Neural progenitor cell (in vitro differentiated cells): Measurements from ENCODE around the gene SRGAP3. TPM values are rescaled to one million over a fixed set of nuclear protein-coding genes. Genes with fewer than 3 reads are reported as not detected.

Source experiments
- DNase-seq: peaks from one replicate; pipeline ENCODE4 v3.0.0-alpha.2; 2016; ENCODE audit warnings: low spot score
- H2AFZ ChIP-seq: fragments of 200-600 bp; sonication (generic); replicated peaks from 2 replicates; pipeline ENCODE4 v1.6.1; 2016; ENCODE audit warnings: antibody characterized with exemption
- H3F3A ChIP-seq: fragments of 200-600 bp; sonication (generic); 2 replicates; pipeline ENCODE4 v1.6.1; 2016; ENCODE audit warnings: antibody characterized with exemption, low read depth
- H3K27ac ChIP-seq: fragments of 200-600 bp; sonication (generic); 2 replicates; pipeline ENCODE4 v1.5.1; 2016; ENCODE audit warnings: mild to moderate bottlenecking
- H3K27me3 ChIP-seq: fragments of 200-600 bp; sonication (generic); 2 replicates; pipeline ENCODE4 v1.6.1; 2016; ENCODE audit warnings: mild to moderate bottlenecking, moderate library complexity
- H3K36me3 ChIP-seq: fragments of 200-600 bp; sonication (generic); 2 replicates; pipeline ENCODE4 v1.5.1; 2016
- H3K4me1 ChIP-seq: fragments of 200-600 bp; sonication (generic); 2 replicates; pipeline ENCODE4 v1.6.1; 2016; ENCODE audit warnings: mixed run types
- H3K4me2 ChIP-seq: fragments of 200-600 bp; sonication (generic); 2 replicates; pipeline ENCODE4 v1.6.1; 2016
- H3K4me3 ChIP-seq: fragments of 200-600 bp; sonication (generic); 2 replicates; pipeline ENCODE4 v1.5.1; 2016
- H3K79me2 ChIP-seq: fragments of 200-600 bp; sonication (generic); 2 replicates; pipeline ENCODE4 v1.6.1; 2016; ENCODE audit warnings: low read depth
- H3K9ac ChIP-seq: fragments of 200-600 bp; sonication (generic); 2 replicates; pipeline ENCODE4 v1.6.1; 2016
- H3K9me3 ChIP-seq: fragments of 200-600 bp; sonication (generic); 2 replicates; pipeline ENCODE4 v1.5.1; 2016; ENCODE audit warnings: low read depth
- H4K20me1 ChIP-seq: fragments of 200-600 bp; sonication (generic); 2 replicates; pipeline ENCODE4 v1.6.1; 2016; ENCODE audit warnings: low read depth
- H3K27ac Mint-ChIP-seq: 3 replicates; pipeline ENCODE4 v1.8.0; 2021; ENCODE audit warnings: mixed read lengths
- H3K27me3 Mint-ChIP-seq: 2 replicates; pipeline ENCODE4 v1.8.0; 2022; ENCODE audit warnings: low read depth, mild to moderate bottlenecking, inconsistent platforms, moderate library complexity, mixed read lengths; ENCODE audit not compliant: insufficient read depth
- H3K36me3 Mint-ChIP-seq: 3 replicates; pipeline ENCODE4 v1.8.0; 2021; ENCODE audit warnings: mixed read lengths
- H3K4me1 Mint-ChIP-seq: 3 replicates; pipeline ENCODE4 v1.8.0; 2021; ENCODE audit warnings: mixed read lengths
- H3K4me3 Mint-ChIP-seq: 3 replicates; pipeline ENCODE4 v1.8.0; 2021; ENCODE audit warnings: mild to moderate bottlenecking, moderate library complexity, mixed read lengths
- H3K9me3 Mint-ChIP-seq: 3 replicates; pipeline ENCODE4 v1.8.0; 2020; ENCODE audit warnings: mixed read lengths
- EZH2 ChIP-seq: fragments of 200-600 bp; sonication (generic); IDR thresholded peaks from 2 replicates; pipeline ENCODE4 v1.6.1; 2017; ENCODE audit warnings: antibody characterized with exemption, mild to moderate bottlenecking, moderate library complexity
- EZH2phosphoT487 ChIP-seq: fragments of 200-600 bp; sonication (generic); IDR thresholded peaks from 2 replicates; pipeline ENCODE4 v1.6.1; 2017; ENCODE audit warnings: antibody characterized with exemption
- total RNA-seq: library from RNA; depleted of rRNA; stranded (reverse); fragments of >200 nt; gene quantifications from 2 replicates; pipeline ENCODE4 v1.2.3, GENCODE V29; 2015; ENCODE audit warnings: low replicate concordance
- TF ChIP-seq, protein P1 (sequence below): fragments of 200-600 bp; sonication (generic); IDR thresholded peaks from 2 replicates; pipeline ENCODE4 v1.5.1; 2017; ENCODE audit warnings: antibody characterized with exemption, mild to moderate bottlenecking

The SRGAP3 gene
- total RNA-seq, 1 donor from 2014 or later, result 59.3 TPM

GRCh38 chr3:8997151-8997550 lies 252.3 kb downstream of the SRGAP3 start:
- H4K20me1 ChIP-seq, result no peaks in the 10 kb centered on the region
- no peaks in the 10 kb centered on the region for H3K79me2 ChIP-seq
- Mint-ChIP-seq H3K27ac (no peak overlapping the region), H3K4me3 (no peak overlapping the region), H3K27me3 (no peaks in the 10 kb centered on the region), H3K9me3 (no peaks in the 10 kb centered on the region), H3K4me1 (peaks cover 5% of the 10 kb centered on the region), H3K36me3 (peaks cover 30% of the 10 kb centered on the region)
- TF ChIP-seq, protein P1, sequence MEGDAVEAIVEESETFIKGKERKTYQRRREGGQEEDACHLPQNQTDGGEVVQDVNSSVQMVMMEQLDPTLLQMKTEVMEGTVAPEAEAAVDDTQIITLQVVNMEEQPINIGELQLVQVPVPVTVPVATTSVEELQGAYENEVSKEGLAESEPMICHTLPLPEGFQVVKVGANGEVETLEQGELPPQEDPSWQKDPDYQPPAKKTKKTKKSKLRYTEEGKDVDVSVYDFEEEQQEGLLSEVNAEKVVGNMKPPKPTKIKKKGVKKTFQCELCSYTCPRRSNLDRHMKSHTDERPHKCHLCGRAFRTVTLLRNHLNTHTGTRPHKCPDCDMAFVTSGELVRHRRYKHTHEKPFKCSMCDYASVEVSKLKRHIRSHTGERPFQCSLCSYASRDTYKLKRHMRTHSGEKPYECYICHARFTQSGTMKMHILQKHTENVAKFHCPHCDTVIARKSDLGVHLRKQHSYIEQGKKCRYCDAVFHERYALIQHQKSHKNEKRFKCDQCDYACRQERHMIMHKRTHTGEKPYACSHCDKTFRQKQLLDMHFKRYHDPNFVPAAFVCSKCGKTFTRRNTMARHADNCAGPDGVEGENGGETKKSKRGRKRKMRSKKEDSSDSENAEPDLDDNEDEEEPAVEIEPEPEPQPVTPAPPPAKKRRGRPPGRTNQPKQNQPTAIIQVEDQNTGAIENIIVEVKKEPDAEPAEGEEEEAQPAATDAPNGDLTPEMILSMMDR, result no peak
- no peak for TF ChIP-seq EZH2
- TF ChIP-seq EZH2phosphoT487, result no peak
- no peak for DNase-seq
- no peak overlapping the region for H3K4me3 ChIP-seq
- no peak overlapping the region for H3K27ac ChIP-seq
- H3K36me3 ChIP-seq, result no peaks in the 10 kb centered on the region
- no peak overlapping the region for H3K4me2 ChIP-seq
- no peaks in the 10 kb centered on the region for H3K27me3 ChIP-seq
- no peaks in the 10 kb centered on the region for H3K9me3 ChIP-seq
- H3K4me1 ChIP-seq, result peaks cover 3% of the 10 kb centered on the region
- H3K9ac ChIP-seq, result no peak overlapping the region
- H2AFZ ChIP-seq, result no peak overlapping the region
- no peaks in the 10 kb centered on the region for H3F3A ChIP-seq

DNA sequence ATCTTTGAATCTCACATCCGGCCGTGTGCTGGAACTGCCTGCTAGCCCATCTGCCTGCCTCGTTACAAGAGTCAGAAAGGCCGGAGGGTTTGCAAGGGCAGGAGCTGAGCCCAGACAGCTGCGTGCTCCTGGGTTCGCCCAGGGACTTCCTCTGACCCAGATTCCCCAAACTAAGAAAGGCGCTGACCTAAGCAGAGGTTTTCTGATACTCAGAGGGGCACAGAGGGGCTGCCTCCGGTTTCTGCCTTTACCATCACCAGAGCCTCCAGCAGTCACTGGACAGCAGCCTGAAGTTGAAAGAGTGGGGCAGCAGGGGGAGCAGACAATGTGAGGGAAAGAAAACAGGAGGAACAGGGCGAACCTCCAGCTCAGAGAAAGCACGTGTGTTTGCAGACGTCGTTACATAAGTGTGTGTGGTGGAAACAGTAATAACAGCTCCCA lies 252.7 kb downstream of the SRGAP3 start:
- Mint-ChIP-seq H3K27me3 (no peaks in the 10 kb centered on the region), H3K9me3 (no peaks in the 10 kb centered on the region), H3K4me1 (peaks cover 5% of the 10 kb centered on the region), H3K4me3 (no peak overlapping the region), H3K36me3 (peaks cover 30% of the 10 kb centered on the region), H3K27ac (peak overlapping the region; percentile 37)
- H3K9me3 ChIP-seq, result no peaks in the 10 kb centered on the region
- peaks cover 3% of the 10 kb centered on the region for H3K4me1 ChIP-seq
- peak; percentile 66 for DNase-seq
- no peak overlapping the region for H3K27ac ChIP-seq
- H3K4me3 ChIP-seq, result no peak overlapping the region
- no peaks in the 10 kb centered on the region for H4K20me1 ChIP-seq
- H2AFZ ChIP-seq, result no peak overlapping the region
- no peak for TF ChIP-seq EZH2phosphoT487
- TF ChIP-seq, protein P1, result peak; percentile 51
- no peaks in the 10 kb centered on the region for H3F3A ChIP-seq
- H3K27me3 ChIP-seq, result no peaks in the 10 kb centered on the region
- no peak overlapping the region for H3K9ac ChIP-seq
- no peak overlapping the region for H3K4me2 ChIP-seq
- H3K36me3 ChIP-seq, result no peaks in the 10 kb centered on the region
- no peaks in the 10 kb centered on the region for H3K79me2 ChIP-seq

GRCh38 chr3:8996216-8996615 lies 253.2 kb downstream of the SRGAP3 start:
- no peak overlapping the region for H3K27ac ChIP-seq
- no peak overlapping the region for H3K4me3 Mint-ChIP-seq
- peaks cover 3% of the 10 kb centered on the region for H3K4me1 ChIP-seq
- no peaks in the 10 kb centered on the region for H3K9me3 Mint-ChIP-seq
- H4K20me1 ChIP-seq, result no peaks in the 10 kb centered on the region
- peaks cover 35% of the 10 kb centered on the region for H3K36me3 Mint-ChIP-seq
- no peaks in the 10 kb centered on the region for H3K9me3 ChIP-seq
- no peaks in the 10 kb centered on the region for H3K27me3 Mint-ChIP-seq
- no peak for TF ChIP-seq EZH2
- no peak for TF ChIP-seq EZH2phosphoT487
- TF ChIP-seq, protein P1, result no peak
- peak overlapping the region; percentile 37 for H3K27ac Mint-ChIP-seq
- H2AFZ ChIP-seq, result no peak overlapping the region
- H3F3A ChIP-seq, result no peaks in the 10 kb centered on the region
- H3K4me2 ChIP-seq, result no peak overlapping the region
- peaks cover 5% of the 10 kb centered on the region for H3K4me1 Mint-ChIP-seq
- no peaks in the 10 kb centered on the region for H3K79me2 ChIP-seq
- H3K4me3 ChIP-seq, result no peak overlapping the region
- no peaks in the 10 kb centered on the region for H3K27me3 ChIP-seq
- no peaks in the 10 kb centered on the region for H3K36me3 ChIP-seq
- no peak for DNase-seq
- H3K9ac ChIP-seq, result no peak overlapping the region
